GM18511 (cell line): ENCODE data around the gene INTU.

Source experiments
- ATAC-seq: cut with Tn5 transposase; IDR thresholded peaks from one replicate; pipeline ENCODE4 v1.9.1; 2021; ENCODE audit warnings: mild to moderate bottlenecking, moderate library complexity; ENCODE audit not compliant: unreplicated experiment

Gene INTU

GRCh38 chr4:127737295-127737694 is 104.5 kb downstream of the INTU start:
- ATAC-seq = no peak

GRCh38 chr4:127741247-127741646 is 108.5 kb downstream of the INTU start:
- no peak for ATAC-seq

DNA sequence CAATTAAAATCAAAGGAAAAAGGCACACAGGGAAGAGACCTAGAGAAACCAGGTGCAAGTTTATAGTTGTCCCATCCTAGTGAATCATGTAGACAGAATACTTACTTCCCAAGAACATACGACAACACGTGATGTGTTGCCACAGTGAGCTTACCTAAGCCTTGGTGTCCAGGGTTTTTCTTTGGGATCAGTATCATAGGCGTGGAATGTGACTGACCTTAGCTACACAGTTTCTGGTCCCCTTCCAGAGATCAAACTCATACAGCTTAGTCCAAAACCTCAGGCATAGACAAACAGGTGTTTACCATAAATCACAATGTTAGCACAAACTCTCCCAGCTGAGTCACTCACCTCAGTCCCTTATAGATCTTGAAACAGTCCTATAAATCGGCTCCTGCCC is 115.1 kb downstream of the INTU start:
- ATAC-seq = no peak

- ATAC-seq = no peak
Observed at GRCh38 chr4:127748957-127749356, 116.2 kb downstream of the INTU start.

DNA sequence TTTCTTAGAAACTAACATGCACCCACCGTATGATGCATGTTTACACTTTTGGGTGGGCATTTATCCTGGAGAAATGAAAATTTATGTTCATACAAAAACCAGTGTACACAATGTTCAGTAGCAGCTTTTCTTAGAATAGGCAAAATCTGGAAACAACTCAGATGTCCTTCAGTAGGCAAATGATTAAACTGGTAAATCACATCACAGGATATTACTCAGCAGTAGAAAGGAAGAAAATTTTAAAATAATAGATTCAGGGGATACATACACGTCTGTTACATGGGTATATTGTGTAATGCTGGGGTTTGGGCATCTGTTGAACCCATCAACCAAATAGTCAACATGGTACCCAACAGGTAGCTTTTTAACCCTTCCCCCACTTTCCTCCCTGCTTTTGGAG is 124.1 kb downstream of the INTU start:
- ATAC-seq = no peak

- peak; percentile 85 for ATAC-seq
Observed at GRCh38 chr4:127759228-127759820, 126.6 kb downstream of the INTU start.

DNA sequence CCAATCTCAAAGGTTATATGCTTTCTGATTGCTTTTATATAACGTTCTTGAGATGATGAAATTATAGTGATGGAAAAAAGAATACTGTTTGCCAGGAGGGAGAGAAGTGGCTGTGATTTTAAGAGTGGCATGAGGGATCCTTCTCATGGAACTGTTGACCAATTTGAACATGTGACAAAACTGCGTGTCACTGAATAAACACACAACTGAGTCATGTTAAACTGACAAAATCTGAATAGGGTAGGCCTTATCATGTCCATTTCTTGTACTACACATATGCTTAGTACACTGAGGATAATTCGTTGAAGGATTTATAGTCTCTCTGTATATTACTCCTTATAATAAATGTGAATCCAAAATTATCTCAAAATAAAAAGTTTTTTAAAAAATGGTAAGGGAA is 127.1 kb downstream of the INTU start:
- peak; percentile 7 for ATAC-seq

- ATAC-seq = no peak
Observed at GRCh38 chr4:127771535-127772275, 138.9 kb downstream of the INTU start.

DNA sequence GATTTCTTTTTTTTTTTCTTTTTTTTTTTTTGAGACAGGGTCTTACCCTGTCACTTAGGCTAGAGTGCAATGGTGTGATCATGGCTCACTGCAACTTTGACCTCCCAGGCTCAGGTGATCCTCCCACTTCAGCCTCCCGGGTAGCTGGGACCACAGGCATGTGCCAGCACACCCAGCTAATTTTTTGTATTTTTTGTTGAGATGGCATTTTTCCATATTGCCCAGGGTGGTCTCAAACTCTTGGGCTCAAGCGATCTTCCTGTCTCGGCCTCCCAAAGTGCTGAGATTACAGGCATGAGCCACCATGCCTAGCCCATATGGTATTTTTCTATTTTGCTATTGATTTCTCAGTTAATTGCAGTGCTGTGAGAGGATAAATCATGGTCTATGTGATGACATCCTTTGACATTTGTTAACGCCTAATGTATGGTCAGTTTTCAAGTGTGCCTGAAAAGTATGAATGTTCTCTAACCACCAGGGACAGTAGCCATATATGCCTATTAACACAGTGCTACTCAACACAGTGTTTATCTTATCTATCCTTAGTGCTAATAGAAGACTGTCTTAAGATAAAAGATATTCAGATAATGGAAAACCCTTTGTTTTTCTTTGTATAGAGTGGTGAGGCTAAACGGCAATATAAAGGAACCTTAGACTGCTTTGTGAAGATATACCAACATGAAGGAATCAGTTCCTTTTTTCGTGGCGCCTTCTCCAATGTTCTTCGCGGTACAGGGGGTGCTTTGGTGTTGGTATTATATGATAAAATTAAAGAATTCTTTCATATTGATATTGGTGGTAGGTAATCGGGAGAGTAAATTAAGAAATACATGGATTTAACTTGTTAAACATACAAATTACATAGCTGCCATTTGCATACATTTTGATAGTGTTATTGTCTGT is 140.3 kb downstream of the INTU start:
- ATAC-seq = no peak

DNA sequence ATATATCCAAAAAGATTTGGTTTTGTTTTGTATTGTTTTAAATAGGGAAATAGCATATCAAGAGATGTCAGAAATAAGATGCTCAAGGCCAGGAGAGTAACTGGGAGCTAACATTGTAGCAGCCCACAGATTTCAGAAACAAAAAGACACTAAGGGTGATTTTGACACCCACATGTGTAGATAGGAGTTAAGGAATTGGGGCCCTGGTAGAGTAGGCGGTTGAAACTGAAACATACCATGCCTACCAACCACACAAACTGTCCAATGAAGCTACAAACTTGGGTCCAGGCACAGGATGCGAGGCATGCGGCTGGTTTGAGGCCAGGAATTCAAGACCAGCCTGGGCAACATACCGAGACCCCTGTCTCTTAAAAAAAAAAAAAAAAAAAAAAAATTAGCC is 143.1 kb downstream of the INTU start:
- ATAC-seq = peak; percentile 53
